Non-pigmented ciliary epithelial cell (primary cell): ENCODE measurements around the gene ZKSCAN4.

Experiments used
- DNase-seq: peaks from one replicate; pipeline ENCODE4 v3.0.0-alpha.2; 2010; ENCODE audit warnings: low read depth

Gene ZKSCAN4

DNA sequence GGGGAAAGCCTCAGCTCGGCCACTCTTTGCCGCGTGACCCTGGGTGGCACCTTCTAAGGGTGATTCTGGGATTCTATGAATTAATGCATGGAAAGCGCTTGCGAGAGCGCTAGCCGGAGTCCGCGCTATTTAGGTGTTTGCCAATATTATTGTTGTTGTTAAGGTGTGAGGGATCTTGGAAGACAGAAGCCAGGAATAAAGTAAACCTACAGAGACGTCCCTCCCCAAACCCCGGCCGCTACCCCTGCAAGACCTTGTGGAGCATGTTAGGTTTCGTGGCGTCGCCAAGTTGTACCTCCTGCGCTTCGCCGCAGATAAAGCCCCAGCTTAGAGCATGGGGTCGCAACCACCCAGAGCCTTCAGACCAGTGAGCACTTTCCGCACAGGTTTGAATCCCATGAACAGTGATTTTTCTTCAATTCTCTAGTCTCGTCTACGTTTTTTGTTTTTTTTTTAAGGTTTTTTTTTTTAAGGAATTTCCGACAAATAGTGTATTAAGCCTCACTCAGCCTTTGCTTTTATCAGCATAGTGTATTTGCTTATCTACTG is 43.9 kb downstream of the ZKSCAN4 start:
- DNase-seq: no peak

DNA sequence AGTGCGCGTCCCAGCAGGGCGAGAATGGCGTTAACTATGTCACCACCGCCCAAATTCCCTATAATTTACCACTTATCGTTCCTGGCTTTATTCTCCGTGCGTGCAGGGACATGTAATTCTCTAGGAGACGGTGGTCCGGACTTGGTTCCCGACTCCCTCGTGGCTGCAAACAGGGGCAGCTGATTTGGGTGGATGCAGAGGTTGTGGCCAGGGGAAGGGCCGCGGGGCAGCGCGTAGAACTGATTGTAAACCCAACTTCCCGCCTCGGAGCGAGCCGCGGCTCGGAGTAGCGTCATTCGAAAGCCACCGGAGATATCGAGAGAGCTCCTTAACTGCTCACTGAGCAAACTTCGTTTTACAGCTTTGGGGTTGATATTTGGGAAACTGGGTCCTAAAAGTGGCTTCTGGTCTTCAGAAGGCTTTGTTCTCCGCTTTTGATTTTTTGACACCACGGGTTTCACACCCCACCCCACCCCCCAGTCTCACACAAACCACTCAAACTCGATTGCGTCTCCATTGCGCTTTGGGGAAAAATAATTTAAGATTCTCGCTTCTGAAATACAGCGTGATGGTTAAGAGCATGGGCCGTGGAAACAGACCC is 44.5 kb downstream of the ZKSCAN4 start:
- DNase-seq: no peak

DNA sequence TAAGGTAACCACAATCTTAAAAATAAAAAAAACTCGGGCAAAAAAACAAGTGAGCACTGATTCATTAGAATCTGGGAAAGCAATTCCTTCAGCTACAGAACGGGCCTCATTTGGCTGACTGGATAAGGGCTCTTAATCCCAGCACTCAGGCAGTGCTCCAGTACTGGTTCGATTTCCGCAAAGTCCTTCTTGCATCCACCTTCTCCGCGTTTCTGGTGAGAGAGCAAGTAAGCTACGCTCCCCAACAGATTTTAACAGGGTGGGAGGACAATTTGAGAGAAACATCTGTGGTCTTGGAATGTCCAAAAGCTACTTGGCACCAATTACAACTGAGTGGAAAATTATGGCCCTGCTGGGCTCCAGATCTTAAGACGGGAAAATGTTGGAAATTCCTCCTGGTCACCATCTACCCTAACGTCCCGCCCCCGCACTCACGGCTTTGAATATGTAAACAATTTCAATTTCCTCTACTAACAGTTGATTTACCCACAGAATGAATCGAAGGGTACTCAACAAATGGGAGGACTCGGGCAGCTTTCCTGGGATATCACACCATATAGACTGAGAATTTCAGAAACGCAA is 45.0 kb downstream of the ZKSCAN4 start:
- DNase-seq: no peak

GRCh38 chr6:28206527-28206926 is 45.5 kb downstream of the ZKSCAN4 start:
- DNase-seq: no peak

DNA sequence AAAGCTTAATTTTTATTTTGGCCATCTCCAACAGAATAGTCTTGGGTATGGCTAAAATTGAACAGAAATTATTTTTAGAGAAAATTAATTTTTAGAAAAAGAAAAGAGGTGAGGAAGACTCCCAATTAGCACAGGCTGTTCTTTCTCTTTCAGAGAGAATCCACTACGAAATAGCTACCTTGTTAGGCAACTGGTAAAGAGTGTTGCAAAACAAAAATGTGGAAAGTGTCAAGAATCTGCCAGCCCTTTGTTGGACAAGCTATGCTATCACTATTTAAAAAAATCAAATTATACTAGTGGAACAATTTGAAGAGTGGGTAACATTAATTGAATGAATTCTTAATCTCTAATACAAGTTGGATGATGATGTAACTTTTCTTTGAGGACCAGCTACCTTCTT is 46.2 kb downstream of the ZKSCAN4 start:
- DNase-seq: no peak

GRCh38 chr6:28203201-28203600 is 48.9 kb downstream of the ZKSCAN4 start:
- DNase-seq: no peak

DNA sequence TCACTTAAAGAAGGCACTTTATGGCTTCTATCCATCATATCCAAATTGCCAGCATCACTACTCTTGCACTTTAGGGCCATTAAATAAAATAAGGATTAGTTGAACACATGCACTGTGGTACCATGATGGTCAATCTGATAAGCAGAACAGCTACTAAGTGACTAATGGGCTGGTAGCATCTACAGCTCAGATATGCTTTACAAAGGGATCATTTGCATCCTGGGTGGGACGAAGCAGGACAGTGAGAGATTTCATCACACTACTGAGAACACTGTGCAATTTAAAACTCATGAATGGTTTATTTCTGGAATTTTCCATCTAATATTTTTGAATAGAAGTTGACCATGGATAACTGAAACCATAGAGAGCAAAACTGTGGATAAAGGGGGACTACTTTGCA is 52.0 kb downstream of the ZKSCAN4 start:
- no peak for DNase-seq
